ENCODE results near the gene ROBO2.

DNA sequence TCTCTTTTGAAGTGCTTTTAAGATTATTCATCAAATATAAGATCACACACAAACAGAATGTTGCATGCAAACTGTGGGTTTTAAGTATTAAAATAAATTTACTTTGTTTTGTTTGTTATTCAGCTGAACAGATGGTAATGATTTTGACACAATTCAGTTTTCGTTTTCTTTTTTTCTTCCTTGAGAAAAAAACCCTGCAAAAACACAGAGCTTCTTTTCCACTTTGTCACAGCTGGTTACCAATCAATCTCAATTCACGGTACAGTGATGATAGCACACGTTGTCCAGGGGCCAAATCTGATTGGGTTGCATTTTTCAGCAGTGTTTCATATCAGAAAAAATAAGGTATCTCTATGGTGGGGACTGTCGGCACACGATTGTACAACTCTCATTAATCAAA, 473.6 kb downstream of the ROBO2 start:
- TF ChIP-seq, protein P1, sequence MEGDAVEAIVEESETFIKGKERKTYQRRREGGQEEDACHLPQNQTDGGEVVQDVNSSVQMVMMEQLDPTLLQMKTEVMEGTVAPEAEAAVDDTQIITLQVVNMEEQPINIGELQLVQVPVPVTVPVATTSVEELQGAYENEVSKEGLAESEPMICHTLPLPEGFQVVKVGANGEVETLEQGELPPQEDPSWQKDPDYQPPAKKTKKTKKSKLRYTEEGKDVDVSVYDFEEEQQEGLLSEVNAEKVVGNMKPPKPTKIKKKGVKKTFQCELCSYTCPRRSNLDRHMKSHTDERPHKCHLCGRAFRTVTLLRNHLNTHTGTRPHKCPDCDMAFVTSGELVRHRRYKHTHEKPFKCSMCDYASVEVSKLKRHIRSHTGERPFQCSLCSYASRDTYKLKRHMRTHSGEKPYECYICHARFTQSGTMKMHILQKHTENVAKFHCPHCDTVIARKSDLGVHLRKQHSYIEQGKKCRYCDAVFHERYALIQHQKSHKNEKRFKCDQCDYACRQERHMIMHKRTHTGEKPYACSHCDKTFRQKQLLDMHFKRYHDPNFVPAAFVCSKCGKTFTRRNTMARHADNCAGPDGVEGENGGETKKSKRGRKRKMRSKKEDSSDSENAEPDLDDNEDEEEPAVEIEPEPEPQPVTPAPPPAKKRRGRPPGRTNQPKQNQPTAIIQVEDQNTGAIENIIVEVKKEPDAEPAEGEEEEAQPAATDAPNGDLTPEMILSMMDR (IDR thresholded peaks at IDR 0.05), result no peak
- no peak for TF ChIP-seq ZFX (IDR thresholded peaks at IDR 0.05; ENCODE audit: borderline replicate concordance)

Measured in 22Rv1 (cell line).